PC-3 (cell line): ENCODE measurements around the gene LYPD1.

Source experiments
- CTCF ChIP-seq: fragments of 300-600 bp; sonication (generic); conservative IDR thresholded peaks from 2 replicates; pipeline ENCODE4 v1.5.1; 2017; ENCODE audit warnings: antibody characterized with exemption, low read depth, mild to moderate bottlenecking, low read length
- EZH2 ChIP-seq: fragments of 300-600 bp; sonication (generic); IDR thresholded peaks from one replicate; pipeline ENCODE4 v1.6.1; 2017; ENCODE audit warnings: antibody characterized with exemption, mild to moderate bottlenecking, low read length; ENCODE audit not compliant: unreplicated experiment

GRCh38 chr2:132662732-132663131, 7.3 kb downstream of the LYPD1 start:
- TF ChIP-seq CTCF (no peak), EZH2 (no peak)
